Non-pigmented ciliary epithelial cell (primary cell): ENCODE measurements around the gene PLP1.
"Not testable (repeated sequence)": the region's sequence is repeated elsewhere in the genome, so short reads cannot be mapped to it uniquely, and the experiment has no call there.

Experiments
- DNase-seq: peaks from one replicate; pipeline ENCODE4 v3.0.0-alpha.2; 2010; ENCODE audit warnings: low read depth

PLP1 gene

GRCh38 chrX:103781062-103781402 is 4.4 kb downstream of the PLP1 start:
- no peak for DNase-seq

DNA sequence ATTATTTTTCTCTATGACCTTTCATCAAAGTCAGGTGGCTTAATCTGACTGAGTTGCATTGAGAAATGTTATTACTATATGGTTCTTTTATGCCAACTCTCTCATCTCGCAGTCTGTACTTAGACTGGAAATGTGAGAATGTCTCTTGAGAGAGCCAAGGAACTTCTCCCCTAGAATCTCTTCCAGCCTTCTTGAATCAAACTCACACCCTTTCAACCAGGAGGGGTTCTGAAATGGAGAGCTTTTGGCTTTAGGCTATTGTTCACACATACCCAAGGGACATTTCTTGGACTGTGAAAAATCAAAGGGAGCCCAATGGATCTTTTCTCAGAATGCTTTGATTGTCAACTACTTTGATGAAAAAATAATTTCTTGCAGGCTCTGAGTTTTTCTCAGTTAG is 5.1 kb downstream of the PLP1 start:
- no peak for DNase-seq

- DNase-seq = no peak
These were observed 6.0 kb downstream of the PLP1 start for GRCh38 chrX:103782640-103783039.

GRCh38 chrX:103783196-103783595 is 6.6 kb downstream of the PLP1 start:
- no peak for DNase-seq

DNA sequence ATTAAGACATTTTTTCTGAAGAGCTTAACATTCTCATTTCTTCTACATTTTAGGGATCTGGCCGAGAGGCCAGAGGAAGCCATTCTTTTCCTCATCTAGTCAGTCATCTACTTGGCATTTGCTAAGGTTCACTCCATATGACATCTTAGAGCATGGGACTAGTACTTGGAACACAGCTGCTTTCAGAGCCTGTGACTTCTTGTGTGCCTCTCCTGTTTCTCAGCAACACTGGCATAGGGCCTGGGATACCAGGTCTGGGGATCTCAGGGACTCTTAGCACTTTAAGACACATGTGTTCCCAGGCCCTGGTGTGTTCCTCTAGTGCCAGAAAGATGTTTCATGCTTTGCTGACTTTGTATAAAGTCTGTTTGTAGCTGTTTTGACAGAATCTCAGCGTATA is 7.3 kb downstream of the PLP1 start:
- no peak for DNase-seq

GRCh38 chrX:103789004-103789403 is 12.4 kb downstream of the PLP1 start:
- no peak for DNase-seq

GRCh38 chrX:103791228-103791627 is 14.6 kb downstream of the PLP1 start:
- DNase-seq = no peak

- DNase-seq = no peak
These were observed 15.3 kb downstream of the PLP1 start for GRCh38 chrX:103791826-103792485.

DNA sequence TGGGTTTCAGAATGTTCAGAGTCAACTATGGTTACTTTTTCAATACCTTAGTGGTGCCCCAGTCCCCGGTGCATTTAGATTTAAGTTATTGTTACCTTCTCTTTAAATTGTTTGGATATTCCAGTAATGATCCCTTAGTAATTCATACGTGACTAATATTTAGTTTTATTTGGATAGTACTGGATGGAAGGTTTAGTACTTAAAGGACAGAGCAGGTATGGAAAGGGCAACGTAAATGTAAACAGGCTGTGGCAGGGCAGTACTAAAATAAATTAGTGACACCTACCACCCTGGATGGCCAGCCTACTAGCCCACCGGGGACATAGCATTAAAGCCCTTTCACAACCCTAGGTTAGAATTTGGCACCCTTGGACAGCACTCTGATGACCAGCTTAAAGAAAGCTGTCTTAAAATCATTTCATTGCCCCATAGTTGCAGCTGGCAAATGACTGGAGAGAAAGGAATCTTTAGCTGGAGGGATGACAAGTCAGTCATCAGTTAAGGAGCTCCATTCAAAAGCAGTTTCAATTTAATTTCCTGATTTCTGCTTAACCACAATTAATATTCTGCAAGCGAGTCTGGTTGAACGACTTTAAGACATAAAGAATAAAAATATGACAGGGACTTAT is 16.4 kb downstream of the PLP1 start:
- DNase-seq = no peak

DNA sequence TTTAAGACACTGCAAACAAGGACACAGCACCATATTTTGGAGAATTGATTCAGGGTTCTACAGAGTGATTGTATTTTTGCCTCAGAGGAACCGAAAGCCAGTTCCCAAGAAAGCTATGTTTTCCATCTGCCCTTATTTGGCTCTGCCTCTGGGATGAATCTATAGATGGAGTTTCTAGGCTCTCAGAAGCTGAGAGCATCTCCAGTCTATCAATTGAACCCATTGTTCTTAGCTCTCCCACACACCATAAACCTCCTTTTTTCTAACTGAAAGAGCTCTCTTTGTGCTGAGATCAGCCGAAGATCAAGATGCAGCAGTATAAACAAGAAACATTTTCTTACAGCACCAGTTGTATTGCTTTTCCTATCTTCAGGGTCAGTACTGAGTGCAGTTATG is 16.9 kb downstream of the PLP1 start:
- no peak for DNase-seq

GRCh38 chrX:103794119-103794518 is 17.5 kb downstream of the PLP1 start:
- DNase-seq = no peak

DNA sequence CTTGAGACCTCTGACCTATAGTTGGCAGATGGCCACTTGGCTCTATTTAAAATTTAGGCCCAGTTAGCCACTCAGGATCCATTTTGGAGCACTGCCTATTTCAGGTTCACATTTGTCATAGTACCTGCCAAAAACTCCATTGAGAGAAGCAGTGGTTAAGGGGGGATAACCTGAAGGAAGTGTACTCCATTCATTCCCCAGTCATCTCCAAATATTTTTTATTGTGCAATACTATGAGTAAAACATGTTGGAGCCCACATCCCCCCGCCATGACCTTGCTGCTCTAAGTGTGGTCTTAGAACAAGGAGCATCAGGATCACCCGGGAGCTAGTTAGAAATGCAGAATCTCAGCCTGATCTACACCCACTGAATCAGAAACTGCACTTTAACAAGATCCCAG is 21.1 kb downstream of the PLP1 start:
- no peak for DNase-seq

DNA sequence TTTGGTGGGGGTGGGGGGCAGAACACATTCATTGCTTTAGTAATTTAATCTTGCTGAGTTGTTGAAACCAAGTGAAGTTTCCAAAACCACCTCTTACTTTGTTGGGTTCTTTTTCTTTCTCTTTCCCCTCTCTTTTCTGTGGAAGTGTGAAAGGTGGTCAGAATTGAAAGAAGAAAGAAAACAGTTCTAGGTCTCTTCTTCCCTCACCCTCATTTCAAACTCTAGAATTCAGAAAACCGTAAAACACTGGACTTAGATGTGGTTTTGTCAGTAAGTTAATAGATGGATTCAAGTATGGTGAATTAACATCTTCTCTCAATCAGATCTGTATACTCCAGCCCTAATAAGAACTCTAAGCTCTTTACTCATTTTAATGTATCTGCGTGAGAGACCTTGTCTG is 23.7 kb downstream of the PLP1 start:
- no peak for DNase-seq

- DNase-seq = no peak
These were observed 29.2 kb downstream of the PLP1 start for GRCh38 chrX:103805860-103806259.

DNA sequence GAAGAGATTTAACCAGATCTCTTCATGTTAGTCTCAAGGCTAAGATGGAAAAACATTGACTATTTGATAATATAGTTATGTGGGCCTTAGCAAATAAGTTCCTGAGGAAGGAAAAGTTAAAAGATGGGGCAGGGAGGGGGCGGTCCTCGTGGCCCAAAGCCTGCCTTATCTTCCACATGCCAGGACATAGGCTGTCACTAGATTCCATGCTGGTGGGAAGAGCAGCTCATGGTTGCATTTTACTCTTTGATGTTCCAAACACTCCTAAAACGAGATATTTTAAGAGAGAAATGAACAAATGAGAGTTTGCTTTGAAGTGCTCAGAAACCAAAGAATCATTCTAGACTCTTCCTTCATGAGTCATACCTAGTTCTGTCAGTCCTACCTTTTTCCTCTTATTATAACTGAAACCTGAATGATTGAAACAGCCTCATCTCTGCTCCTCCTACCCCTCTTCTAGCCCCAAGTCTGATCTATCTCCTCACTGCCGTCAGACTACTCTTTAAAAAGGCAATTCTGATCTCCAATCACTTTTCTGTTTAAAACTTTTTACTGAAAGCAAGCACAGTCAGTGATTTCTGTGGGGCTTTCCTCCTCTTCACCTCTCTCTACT is 30.3 kb downstream of the PLP1 start:
- DNase-seq = no peak

- no peak for DNase-seq
These were observed 35.2 kb downstream of the PLP1 start for GRCh38 chrX:103811858-103812257.

DNA sequence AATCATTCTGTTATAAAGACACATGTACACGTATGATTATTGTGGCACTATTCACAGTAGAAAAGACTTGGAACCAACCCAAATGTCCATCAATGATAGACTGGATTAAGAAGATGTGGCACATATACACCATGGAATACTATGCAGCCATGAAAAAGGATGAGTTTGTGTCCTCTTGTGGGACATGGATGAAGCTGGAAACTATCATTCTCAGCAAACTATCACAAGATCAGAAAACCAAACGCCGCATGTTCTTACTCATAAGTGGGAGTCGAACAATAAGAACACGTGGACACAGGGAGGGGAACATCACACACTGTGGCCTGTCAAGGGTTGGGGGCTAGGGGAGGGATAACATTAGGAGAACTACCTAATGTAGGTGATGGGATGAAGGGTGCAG is 40.5 kb downstream of the PLP1 start:
- DNase-seq = not testable (repeated sequence)

- no peak for DNase-seq
These were observed 40.9 kb downstream of the PLP1 start for GRCh38 chrX:103817502-103817901.

DNA sequence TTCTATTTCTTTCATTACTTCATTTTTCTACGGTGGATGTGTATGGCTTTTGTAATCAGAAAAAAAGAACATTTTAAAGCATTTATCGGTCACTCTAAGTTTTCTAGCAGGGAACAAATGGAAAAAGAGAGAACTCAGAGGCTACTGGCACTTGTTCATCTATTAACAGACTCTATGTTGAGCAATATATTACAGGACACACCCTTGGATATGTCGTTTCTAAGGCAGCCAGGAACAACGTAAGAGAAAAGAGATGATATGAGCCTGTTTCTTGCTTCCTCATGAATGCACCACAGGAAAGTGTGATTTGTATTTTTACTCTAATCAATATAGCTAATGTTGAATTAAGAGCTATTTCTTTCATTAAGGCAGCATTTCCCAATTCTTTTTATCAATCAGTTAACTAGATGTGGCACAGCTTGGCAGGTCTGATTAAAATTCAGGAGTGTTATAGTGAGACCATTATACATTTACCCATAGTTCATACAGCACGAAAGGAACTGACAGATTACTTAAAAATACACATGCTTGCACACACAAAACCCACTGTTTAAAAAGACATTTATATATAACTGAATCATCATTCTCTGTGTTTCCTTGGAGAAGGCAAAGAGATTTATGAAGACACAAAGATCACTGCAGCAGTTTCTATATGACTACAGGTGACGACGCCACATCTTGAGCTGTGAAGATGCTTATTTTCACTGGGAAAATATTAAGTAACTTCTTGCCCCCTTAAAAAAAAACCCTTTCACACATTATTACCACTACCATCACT is 42.4 kb downstream of the PLP1 start:
- DNase-seq = no peak

DNA sequence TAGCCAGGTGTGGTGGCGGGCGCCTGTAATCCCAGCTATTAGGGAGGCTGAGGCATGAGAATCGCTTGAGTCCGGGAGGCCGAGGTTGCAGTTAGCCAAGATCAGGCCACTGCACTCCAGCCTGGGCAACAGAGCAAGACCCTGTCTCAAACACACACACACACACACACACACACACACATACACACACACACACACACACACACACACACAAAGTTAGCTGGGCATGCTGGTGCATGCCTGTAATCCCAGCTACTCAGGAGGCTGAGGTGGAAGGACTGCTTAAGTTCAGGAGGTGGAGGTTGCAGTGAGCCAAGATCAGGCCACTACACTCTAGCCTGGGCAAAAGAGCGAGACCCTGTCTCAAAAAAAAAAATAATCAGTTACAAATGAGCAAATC is 44.2 kb downstream of the PLP1 start:
- DNase-seq = not testable (repeated sequence)

DNA sequence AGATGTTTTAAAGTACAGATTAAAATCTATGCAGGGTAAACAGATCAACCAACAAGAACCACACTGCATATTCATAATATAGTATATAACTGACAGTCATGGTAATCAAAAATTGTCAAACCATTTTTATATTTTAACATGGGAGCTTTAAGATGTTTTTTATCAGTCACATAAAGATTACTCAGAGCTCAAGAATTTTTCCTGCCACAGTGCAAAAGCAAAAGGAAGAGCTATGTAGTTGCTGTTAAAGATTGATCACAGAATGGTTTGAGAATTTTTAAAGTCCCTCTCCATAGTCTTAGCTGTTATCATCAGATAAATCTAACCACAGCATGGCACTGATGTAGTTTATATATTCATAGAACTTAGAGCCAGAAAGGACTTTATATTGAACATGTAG is 47.0 kb downstream of the PLP1 start:
- no peak for DNase-seq

DNA sequence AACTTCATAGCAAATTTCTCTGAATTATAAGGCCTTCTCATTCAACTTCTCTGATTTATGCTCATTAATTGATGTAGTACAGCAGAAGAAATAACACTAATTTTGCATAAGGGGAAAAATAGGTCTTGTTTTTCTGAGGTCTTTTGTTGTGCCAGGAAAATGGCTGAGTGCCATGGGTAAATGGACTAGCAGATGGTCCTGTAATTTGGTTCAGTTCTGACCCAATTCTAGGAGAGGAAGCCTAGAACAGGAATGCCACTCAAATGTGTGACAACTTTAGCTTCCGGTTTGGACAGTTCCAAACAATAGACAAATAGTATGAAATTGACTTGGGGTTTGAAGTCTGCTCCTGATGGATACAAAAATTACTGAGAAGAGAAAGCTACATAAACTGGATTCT is 49.2 kb downstream of the PLP1 start:
- DNase-seq = no peak

DNA sequence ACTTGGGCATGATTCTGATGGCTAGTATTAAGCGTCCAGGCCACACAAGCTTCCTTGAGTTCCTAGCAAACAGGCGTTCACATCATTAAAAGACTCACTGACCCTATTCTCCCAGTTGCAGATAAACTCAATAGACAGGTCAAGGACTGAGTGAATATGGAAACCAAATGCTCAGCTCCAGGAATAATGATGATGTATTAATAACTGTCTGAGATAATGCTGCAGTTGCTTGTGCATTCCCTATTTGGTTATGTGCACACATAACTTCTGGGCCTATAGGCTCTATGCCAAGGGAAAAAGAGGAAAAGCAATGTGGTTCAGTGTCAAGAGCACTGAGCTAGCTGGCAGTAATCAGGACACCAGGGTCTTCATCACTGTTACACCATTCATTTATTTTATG is 51.9 kb downstream of the PLP1 start:
- DNase-seq = no peak
